HG03432 (cell line): Measurements from ENCODE around the gene ADAM10.
"Not testable (repeated sequence)": the region's sequence is repeated elsewhere in the genome, so short reads cannot be mapped to it uniquely, and the experiment has no call there.

Experiments used
- ATAC-seq: cut with Tn5 transposase; IDR thresholded peaks from one replicate; pipeline ENCODE4 v1.9.1; 2021; ENCODE audit warnings: mild to moderate bottlenecking, moderate library complexity; ENCODE audit not compliant: unreplicated experiment

ADAM10 gene

GRCh38 chr15:58611731-58612676 lies 137.5 kb downstream of the ADAM10 start:
- ATAC-seq: no peak

- ATAC-seq: no peak
Observed at GRCh38 chr15:58608711-58609110, 140.8 kb downstream of the ADAM10 start.

- ATAC-seq: no peak
Observed at GRCh38 chr15:58608129-58608590, 141.3 kb downstream of the ADAM10 start.

- ATAC-seq: no peak
Observed at GRCh38 chr15:58606577-58607080, 142.9 kb downstream of the ADAM10 start.

- ATAC-seq: no peak
Observed at GRCh38 chr15:58605931-58606530, 143.5 kb downstream of the ADAM10 start.

GRCh38 chr15:58604455-58604923 lies 145.0 kb downstream of the ADAM10 start:
- ATAC-seq: no peak

- ATAC-seq: not testable (repeated sequence)
Observed at GRCh38 chr15:58603927-58604326, 145.6 kb downstream of the ADAM10 start.

GRCh38 chr15:58602823-58603222 lies 146.7 kb downstream of the ADAM10 start:
- no peak for ATAC-seq

- ATAC-seq: no peak
Observed at GRCh38 chr15:58598829-58599210, 150.7 kb downstream of the ADAM10 start.

GRCh38 chr15:58597943-58598828 lies 151.3 kb downstream of the ADAM10 start:
- no peak for ATAC-seq

GRCh38 chr15:58595516-58596263 lies 153.8 kb downstream of the ADAM10 start:
- ATAC-seq: no peak

GRCh38 chr15:58594898-58595297 lies 154.6 kb downstream of the ADAM10 start:
- ATAC-seq: no peak

- no peak for ATAC-seq
Observed at GRCh38 chr15:58593870-58594269, 155.6 kb downstream of the ADAM10 start.

- no peak for ATAC-seq
Observed at GRCh38 chr15:58590926-58591325, 158.6 kb downstream of the ADAM10 start.

GRCh38 chr15:58590236-58590635 lies 159.3 kb downstream of the ADAM10 start:
- no peak for ATAC-seq

- no peak for ATAC-seq
Observed at GRCh38 chr15:58589047-58589446, 160.5 kb downstream of the ADAM10 start.

GRCh38 chr15:58588096-58588495 lies 161.4 kb downstream of the ADAM10 start:
- no peak for ATAC-seq

GRCh38 chr15:58587486-58587885 lies 162.0 kb downstream of the ADAM10 start:
- no peak for ATAC-seq

- no peak for ATAC-seq
Observed at GRCh38 chr15:58585693-58586443, 163.6 kb downstream of the ADAM10 start.
